ENCODE data around the gene ZBED4. TPM values are rescaled to one million over a fixed set of nuclear protein-coding genes. Genes with fewer than 3 reads are reported as not detected.
A peak's percentile ranks its signal among the peaks of the same experiment; 100 is the strongest.

ZBED4 gene
- total RNA-seq, 2 donors from 2014 or later, result 18.3 to 30.7 TPM

- no peak overlapping the region for H3K27ac Mint-ChIP-seq
- DNase-seq (ENCODE audit: low spot score), result no peak
- H3K9me3 Mint-ChIP-seq, result peaks cover 4% of the 10 kb centered on the region
- H3K4me1 Mint-ChIP-seq (ENCODE audit: low read depth in 2 of 2), result peaks cover 8 to 22% of the 10 kb centered on the region in 2 donors
- no peak for ATAC-seq
- no peak overlapping the region for H3K4me3 Mint-ChIP-seq
- H3K36me3 Mint-ChIP-seq, result peaks cover 11% of the 10 kb centered on the region
- no peaks in the 10 kb centered on the region for H3K27me3 Mint-ChIP-seq
Measured at GRCh38 chr22:49900441-49901230, 47.0 kb downstream of the ZBED4 start.

DNA sequence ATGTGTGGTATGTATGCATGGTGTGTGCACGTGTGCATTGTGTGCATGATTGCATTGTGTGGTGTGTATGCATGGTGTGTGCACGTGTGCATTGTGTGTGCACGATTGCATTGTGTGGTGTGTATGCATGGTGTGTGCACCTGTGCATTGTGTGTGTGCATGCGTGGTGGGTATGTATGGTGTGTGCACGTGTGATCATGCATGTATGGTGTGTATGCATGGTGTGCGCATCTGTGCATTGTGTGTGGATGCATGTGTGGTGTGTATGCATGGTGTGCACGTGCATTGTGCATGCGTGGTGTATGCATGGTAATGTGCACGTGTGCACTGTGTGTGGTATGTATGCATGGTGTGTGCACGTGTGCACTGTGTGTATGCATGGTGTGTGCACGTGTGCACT is 47.8 kb downstream of the ZBED4 start:
- Mint-ChIP-seq H3K27ac (no peak overlapping the region), H3K4me3 (no peak overlapping the region), H3K9me3 (peaks cover 4% of the 10 kb centered on the region), H3K4me1 (ENCODE audit: low read depth in 2 of 2) (peaks cover 8 to 22% of the 10 kb centered on the region in 2 donors), H3K36me3 (peaks cover 11% of the 10 kb centered on the region), H3K27me3 (no peaks in the 10 kb centered on the region)
- ATAC-seq (no peak), DNase-seq (ENCODE audit: low spot score) (no peak)

GRCh38 chr22:49903322-49904039 is 49.8 kb downstream of the ZBED4 start:
- DNase-seq (ENCODE audit: low spot score) (no peak), ATAC-seq (no peak)
- peaks cover 4% of the 10 kb centered on the region for H3K9me3 Mint-ChIP-seq
- no peak overlapping the region for H3K4me3 Mint-ChIP-seq
- peaks cover 8 to 28% of the 10 kb centered on the region in 2 donors for H3K4me1 Mint-ChIP-seq (ENCODE audit: low read depth in 2 of 2)
- H3K27ac Mint-ChIP-seq, result no peak overlapping the region
- peaks cover 11% of the 10 kb centered on the region for H3K36me3 Mint-ChIP-seq
- H3K27me3 Mint-ChIP-seq, result no peaks in the 10 kb centered on the region

- Mint-ChIP-seq H3K27ac (no peak overlapping the region), H3K36me3 (peaks cover 11% of the 10 kb centered on the region), H3K4me3 (no peak overlapping the region), H3K9me3 (peaks cover 4% of the 10 kb centered on the region), H3K4me1 (ENCODE audit: low read depth in 2 of 2) (peaks cover 8 to 28% of the 10 kb centered on the region in 2 donors), H3K27me3 (no peaks in the 10 kb centered on the region)
- DNase-seq (ENCODE audit: low spot score), result no peak
- ATAC-seq, result no peak
Measured at GRCh38 chr22:49904040-49904369, 50.4 kb downstream of the ZBED4 start.

GRCh38 chr22:49905465-49905864 is 51.8 kb downstream of the ZBED4 start:
- H3K27ac Mint-ChIP-seq, result peak overlapping the region in 1 of 2 donors; percentile 42
- H3K27me3 Mint-ChIP-seq, result no peaks in the 10 kb centered on the region
- ATAC-seq, result no peak
- peaks cover 4% of the 10 kb centered on the region for H3K9me3 Mint-ChIP-seq
- peaks cover 11% of the 10 kb centered on the region for H3K36me3 Mint-ChIP-seq
- no peak for DNase-seq (ENCODE audit: low spot score)
- no peak overlapping the region for H3K4me3 Mint-ChIP-seq
- peaks cover 0 to 17% of the 10 kb centered on the region in 2 donors for H3K4me1 Mint-ChIP-seq (ENCODE audit: low read depth in 2 of 2)

DNA sequence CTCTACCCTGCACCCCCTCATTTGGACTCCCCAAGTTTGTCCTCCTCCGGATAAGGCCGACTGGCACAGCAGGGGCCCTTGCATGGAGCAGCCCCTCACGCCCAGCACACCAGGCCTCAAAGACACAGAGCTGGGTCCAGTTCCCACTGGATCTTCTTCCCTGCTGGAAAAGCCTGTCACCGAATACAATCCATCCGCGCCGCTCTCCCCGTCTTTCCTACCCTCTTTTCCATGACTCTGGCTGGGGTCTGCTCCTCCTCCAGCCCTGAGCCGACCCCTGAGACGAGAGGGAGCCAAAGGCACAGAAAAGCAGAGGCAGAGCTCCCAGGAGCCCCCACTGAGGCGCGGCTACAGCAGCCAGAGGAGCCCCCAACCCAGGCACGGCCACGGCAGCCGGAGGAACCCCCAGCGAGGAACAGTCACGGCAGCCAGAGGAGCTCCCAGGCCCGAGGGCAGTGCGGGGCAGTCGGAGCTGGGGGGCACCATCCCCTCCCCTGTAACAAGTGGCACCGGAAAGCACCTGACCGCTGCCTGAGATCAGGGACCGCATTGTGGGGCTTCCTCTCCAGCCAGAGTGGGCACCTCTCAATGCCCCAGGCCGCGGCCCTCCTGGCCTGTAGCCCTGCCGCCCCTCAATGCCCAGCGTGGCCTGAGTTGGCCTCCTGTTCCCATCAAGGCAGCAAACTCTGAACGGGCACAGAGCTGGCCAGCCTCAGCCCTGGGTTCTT is 52.6 kb downstream of the ZBED4 start:
- peaks cover 0 to 13% of the 10 kb centered on the region in 2 donors for H3K4me1 Mint-ChIP-seq (ENCODE audit: low read depth in 2 of 2)
- H3K4me3 Mint-ChIP-seq, result no peak overlapping the region
- peaks cover 4% of the 10 kb centered on the region for H3K36me3 Mint-ChIP-seq
- ATAC-seq, result no peak
- no peak overlapping the region for H3K27ac Mint-ChIP-seq
- no peaks in the 10 kb centered on the region for H3K27me3 Mint-ChIP-seq
- DNase-seq (ENCODE audit: low spot score), result no peak
- peaks cover 4% of the 10 kb centered on the region for H3K9me3 Mint-ChIP-seq

DNA sequence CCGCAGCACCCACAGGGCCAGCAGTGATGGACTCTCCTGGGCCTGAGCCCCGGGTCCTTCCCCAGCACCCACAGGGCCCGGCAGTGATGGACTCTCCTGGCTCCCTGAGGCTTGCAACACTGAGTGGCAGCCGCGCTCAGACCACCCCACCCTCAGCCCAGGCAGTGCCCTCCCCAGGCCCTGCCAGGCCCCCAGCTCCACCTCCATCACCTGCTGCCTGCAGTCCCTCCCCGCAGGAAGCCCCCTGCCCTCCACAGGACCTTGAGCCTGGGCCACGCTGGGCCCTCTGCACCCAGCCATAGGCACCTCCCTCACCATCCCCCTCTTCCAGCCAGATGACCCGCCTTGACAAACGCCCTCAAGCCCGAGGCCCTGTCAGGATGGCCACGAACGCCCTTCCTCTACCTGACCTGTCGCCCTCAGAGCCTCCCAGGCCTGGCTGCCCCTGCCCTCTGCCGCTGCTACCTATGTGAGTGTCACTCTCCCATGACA is 53.2 kb downstream of the ZBED4 start:
- no peak for ATAC-seq
- H3K27me3 Mint-ChIP-seq, result no peaks in the 10 kb centered on the region
- H3K36me3 Mint-ChIP-seq, result no peaks in the 10 kb centered on the region
- H3K4me3 Mint-ChIP-seq, result no peak overlapping the region
- H3K4me1 Mint-ChIP-seq (ENCODE audit: low read depth in 2 of 2), result peaks cover 0 to 8% of the 10 kb centered on the region in 2 donors
- H3K27ac Mint-ChIP-seq, result no peak overlapping the region
- no peaks in the 10 kb centered on the region for H3K9me3 Mint-ChIP-seq
- no peak for DNase-seq (ENCODE audit: low spot score)

DNA sequence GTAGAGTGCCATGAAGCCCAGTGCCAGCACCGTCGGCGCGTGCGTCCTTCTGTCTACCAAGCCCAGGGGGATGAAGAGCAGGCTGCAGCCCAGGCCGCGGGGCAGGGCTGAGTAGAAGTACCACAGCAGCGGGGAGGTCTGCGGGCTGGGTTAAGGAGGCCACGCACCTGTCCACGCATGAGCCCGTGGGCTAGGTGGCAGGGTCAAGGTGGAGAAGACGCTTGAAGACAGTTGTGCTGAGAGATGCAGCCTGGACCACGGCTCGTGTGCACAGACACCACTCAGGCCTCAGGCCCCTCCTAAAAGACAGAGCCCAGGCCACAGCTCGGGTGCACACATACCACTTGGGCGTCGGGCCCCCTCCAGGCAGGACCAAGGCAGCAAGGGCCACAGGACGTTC is 54.2 kb downstream of the ZBED4 start:
- H3K27me3 Mint-ChIP-seq, result no peaks in the 10 kb centered on the region

GRCh38 chr22:49909476-49910205 is 56.0 kb downstream of the ZBED4 start:
- H3K9me3 Mint-ChIP-seq, result no peaks in the 10 kb centered on the region
- DNase-seq (ENCODE audit: low spot score) (no peak), ATAC-seq (no peak)
- H3K27ac Mint-ChIP-seq, result no peak overlapping the region
- no peaks in the 10 kb centered on the region for H3K27me3 Mint-ChIP-seq
- no peak overlapping the region for H3K4me3 Mint-ChIP-seq
- peaks cover 0 to 8% of the 10 kb centered on the region in 2 donors for H3K4me1 Mint-ChIP-seq (ENCODE audit: low read depth in 2 of 2)
- no peaks in the 10 kb centered on the region for H3K36me3 Mint-ChIP-seq

More for the DNA sequence above, 54.2 kb downstream of the ZBED4 start:
- no peaks in the 10 kb centered on the region for H3K36me3 Mint-ChIP-seq
- H3K9me3 Mint-ChIP-seq, result no peaks in the 10 kb centered on the region
- H3K27ac Mint-ChIP-seq, result no peak overlapping the region
- no peak overlapping the region for H3K4me3 Mint-ChIP-seq
- no peak for DNase-seq (ENCODE audit: low spot score)
- H3K4me1 Mint-ChIP-seq (ENCODE audit: low read depth in 2 of 2), result peaks cover 0 to 8% of the 10 kb centered on the region in 2 donors
- no peak for ATAC-seq

DNA sequence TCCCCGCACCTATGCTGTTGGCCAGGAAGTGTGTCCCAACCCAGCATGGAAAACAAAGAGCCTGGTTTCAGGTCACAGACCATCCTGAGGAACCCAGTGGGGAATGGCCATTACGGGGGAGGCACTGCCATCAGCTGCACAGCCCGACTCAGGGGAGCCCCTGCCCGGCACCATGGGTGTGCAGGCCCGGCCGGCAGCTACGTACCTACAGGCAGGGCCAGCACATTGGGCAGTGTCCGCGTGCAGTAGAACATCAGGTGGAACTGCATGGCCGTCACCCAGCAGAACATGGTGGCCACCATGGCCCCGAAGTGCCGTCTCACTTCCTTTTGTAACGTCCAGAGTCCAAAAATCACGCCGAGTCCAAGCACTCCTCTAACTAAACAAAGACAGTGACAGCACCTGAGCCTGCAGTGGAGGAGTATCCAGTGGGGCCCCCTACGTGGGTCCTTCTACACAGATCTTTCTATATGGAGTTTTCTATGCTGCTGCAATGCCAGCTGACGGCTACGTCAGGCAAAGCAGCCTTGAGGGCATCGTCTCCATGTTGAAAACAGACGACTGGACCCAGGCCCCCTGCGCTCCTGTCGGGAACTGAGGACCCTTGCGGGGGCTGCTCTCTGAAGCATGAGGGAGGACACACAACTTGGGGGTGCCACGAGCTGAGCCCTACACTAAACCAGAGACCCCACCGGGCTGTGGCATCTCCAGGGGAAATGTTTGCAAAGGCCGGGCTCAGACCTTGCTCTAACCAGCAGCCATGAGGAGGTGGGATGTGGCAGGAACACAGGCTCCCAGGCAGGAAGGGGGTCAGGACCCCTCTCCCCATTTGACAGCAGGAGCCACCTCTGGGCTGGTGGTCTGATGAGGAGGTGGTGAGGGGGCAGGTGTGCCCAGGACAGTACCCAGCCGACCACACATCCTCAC is 56.8 kb downstream of the ZBED4 start:
- Mint-ChIP-seq H3K9me3 (no peaks in the 10 kb centered on the region), H3K4me1 (ENCODE audit: low read depth in 2 of 2) (peaks cover 0 to 8% of the 10 kb centered on the region in 2 donors), H3K36me3 (no peaks in the 10 kb centered on the region), H3K4me3 (no peak overlapping the region), H3K27ac (no peak overlapping the region), H3K27me3 (no peaks in the 10 kb centered on the region)
- ATAC-seq (no peak), DNase-seq (ENCODE audit: low spot score) (no peak)

DNA sequence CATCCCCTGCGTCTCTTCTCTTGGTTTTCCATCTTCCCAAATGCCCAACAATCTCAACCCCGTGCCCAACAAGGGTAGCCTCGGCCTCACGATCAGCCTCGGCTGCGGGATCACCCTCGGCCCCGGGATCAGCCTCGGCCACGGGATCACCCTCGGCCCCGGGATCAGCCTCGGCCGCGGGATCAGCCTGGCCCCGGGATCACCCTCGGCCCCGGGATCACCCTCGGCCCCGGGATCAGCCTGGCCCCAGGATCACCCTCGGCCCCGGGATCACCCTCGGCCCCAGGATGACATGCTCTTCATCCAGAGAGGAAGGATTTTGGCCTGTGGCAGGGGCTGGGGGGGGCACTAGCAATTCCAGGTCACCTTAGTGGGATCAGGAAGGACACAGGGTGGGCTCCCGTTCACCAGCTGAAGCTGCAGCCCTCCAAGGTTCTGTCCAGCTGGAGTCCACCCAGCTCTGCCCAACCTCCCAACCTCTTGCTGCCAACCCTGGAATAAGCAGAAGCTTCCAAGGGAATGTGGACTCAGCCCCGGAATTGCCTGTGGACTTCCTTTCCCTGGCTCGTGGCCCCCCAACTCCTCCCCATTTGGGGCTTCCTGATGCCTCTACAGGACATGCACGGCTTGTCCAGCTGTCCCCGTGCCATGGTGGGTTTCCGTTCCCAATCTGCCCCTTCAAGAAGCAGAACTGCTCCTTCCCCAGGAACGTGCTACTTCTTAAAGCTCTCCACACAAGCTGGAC is 58.4 kb downstream of the ZBED4 start:
- Mint-ChIP-seq H3K4me1 (ENCODE audit: low read depth in 2 of 2) (peaks cover 0 to 7% of the 10 kb centered on the region in 2 donors), H3K4me3 (no peak overlapping the region), H3K36me3 (no peaks in the 10 kb centered on the region), H3K27me3 (no peaks in the 10 kb centered on the region), H3K27ac (no peak overlapping the region), H3K9me3 (no peaks in the 10 kb centered on the region)
- DNase-seq (ENCODE audit: low spot score) (no peak), ATAC-seq (no peak)

DNA sequence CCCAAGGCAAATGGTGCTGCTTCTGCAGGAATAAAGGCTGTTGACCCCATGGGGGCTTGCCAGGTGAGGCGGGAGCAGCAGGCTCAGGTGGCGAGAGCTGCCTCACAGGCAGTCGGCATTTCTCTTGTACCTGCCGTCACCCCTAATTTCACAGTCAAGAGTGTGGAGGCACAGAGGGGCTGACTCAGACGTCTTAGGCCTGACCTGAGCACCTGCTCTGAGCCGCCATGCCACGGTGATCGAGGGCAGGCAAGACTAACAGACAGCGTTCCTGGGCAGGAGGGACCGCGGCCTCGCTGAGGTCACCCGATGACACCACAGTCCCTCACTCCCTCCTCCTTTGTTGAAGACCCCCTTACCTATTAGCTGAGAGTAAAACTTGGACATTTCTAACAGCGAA is 59.4 kb downstream of the ZBED4 start:
- H3K4me1 Mint-ChIP-seq (ENCODE audit: low read depth in 2 of 2), result no peaks in the 10 kb centered on the region
- H3K9me3 Mint-ChIP-seq, result no peaks in the 10 kb centered on the region
- no peaks in the 10 kb centered on the region for H3K27me3 Mint-ChIP-seq
- no peak overlapping the region for H3K27ac Mint-ChIP-seq
- DNase-seq (ENCODE audit: low spot score) (no peak), ATAC-seq (no peak)
- no peak overlapping the region for H3K4me3 Mint-ChIP-seq
- no peaks in the 10 kb centered on the region for H3K36me3 Mint-ChIP-seq

Data from natural killer cell treated with Interleukin-12 subunit alpha and Interleukin-12 subunit beta and Interleukin-15 and Interleukin-18, amount 100 ng/mL, for 72 hours (primary cell).